GM12873 (cell line): ENCODE results near the gene MCUR1.

ENCODE experiments used
- TF ChIP-seq, protein P1 (sequence below): IDR thresholded peaks from 2 replicates; pipeline ENCODE4 v1.5.1; 2012; ENCODE audit warnings: low read depth, mild to moderate bottlenecking, moderate library complexity, low read length, control low read depth; ENCODE audit not compliant: insufficient read depth; ENCODE audit errors: missing control alignments

MCUR1 gene

GRCh38 chr6:13759025-13759424, 55.3 kb downstream of the MCUR1 start:
- TF ChIP-seq, protein P1, sequence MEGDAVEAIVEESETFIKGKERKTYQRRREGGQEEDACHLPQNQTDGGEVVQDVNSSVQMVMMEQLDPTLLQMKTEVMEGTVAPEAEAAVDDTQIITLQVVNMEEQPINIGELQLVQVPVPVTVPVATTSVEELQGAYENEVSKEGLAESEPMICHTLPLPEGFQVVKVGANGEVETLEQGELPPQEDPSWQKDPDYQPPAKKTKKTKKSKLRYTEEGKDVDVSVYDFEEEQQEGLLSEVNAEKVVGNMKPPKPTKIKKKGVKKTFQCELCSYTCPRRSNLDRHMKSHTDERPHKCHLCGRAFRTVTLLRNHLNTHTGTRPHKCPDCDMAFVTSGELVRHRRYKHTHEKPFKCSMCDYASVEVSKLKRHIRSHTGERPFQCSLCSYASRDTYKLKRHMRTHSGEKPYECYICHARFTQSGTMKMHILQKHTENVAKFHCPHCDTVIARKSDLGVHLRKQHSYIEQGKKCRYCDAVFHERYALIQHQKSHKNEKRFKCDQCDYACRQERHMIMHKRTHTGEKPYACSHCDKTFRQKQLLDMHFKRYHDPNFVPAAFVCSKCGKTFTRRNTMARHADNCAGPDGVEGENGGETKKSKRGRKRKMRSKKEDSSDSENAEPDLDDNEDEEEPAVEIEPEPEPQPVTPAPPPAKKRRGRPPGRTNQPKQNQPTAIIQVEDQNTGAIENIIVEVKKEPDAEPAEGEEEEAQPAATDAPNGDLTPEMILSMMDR = no peak

DNA sequence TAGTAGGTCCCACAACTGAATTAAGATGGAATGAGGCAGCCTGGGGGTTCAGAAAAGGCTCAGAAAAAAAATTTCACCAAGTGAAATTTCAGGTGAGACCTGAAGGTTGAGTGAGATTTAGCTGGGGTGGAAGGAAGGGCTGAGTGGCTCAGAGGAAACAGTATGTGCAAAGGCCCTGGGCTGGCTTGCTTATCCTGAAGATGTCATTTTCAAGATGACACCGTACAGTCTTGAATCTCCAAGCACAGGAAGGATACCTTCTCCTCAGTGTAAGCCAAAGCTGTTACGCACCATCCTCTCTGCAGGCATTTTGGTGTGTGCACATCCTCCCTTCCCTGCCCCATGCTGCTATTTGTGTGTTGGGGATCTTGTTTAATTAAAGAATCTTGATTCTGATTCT, 59.7 kb downstream of the MCUR1 start:
- TF ChIP-seq, protein P1 = no peak

- TF ChIP-seq, protein P1 = no peak
These were observed 70.6 kb downstream of the MCUR1 start for GRCh38 chr6:13743736-13744127.

GRCh38 chr6:13742961-13743735, 71.2 kb downstream of the MCUR1 start:
- TF ChIP-seq, protein P1 = no peak

DNA sequence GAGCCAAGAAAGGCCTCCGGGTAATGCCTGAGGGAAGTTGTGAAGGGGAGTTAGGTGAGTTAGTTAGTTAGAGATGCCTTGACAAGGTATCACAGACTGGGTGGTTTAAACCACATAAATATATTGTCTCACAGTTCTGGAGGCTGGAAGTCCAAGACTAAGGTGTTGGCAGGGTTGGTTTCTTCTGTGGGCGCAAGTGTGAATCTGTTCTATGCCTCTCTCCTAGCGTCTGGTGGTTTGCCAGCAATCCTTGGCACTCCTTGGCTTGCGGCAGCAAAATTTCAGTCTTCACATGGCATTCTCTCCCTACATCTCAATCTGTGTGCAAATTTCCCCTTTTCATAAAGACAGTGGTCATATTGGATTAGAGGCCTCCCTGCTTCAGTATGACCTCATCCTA, 73.0 kb downstream of the MCUR1 start:
- TF ChIP-seq, protein P1 = no peak
